Activated naive CD4-positive, alpha-beta T cell treated with anti-CD3 and anti-CD28 coated beads, Interleukin-2, amount 10 ng/mL, durations not matched to agents 7 days and 5 days (primary cell): ENCODE measurements around the gene SLC22A5.
"Not testable (repeated sequence)": the region's sequence is repeated elsewhere in the genome, so short reads cannot be mapped to it uniquely, and the experiment has no call there.

ENCODE experiments used
- CTCF ChIA-PET: fragments of 350-600 bp; sonication (Branson Sonifier 250); formaldehyde crosslinking; loops from one replicate; lab custom pipeline; 2021; ENCODE audit warnings: antibody characterized with exemption; lab: Charles Lee
- DNase-seq: peaks from one replicate; pipeline ENCODE4 v3.0.0-alpha.2; 2020
- H3K27ac Mint-ChIP-seq: one replicate; pipeline ENCODE4 v1.8.0; 2021; ENCODE audit warnings: mild to moderate bottlenecking, moderate library complexity, mixed read lengths
- H3K27me3 Mint-ChIP-seq: one replicate; pipeline ENCODE4 v1.8.0; 2021; ENCODE audit warnings: mild to moderate bottlenecking, mixed read lengths
- H3K36me3 Mint-ChIP-seq: one replicate; pipeline ENCODE4 v1.8.0; 2021; ENCODE audit warnings: mixed read lengths
- H3K4me1 Mint-ChIP-seq: one replicate; pipeline ENCODE4 v1.8.0; 2021; ENCODE audit warnings: mixed read lengths
- H3K4me3 Mint-ChIP-seq: one replicate; pipeline ENCODE4 v1.8.0; 2021; ENCODE audit warnings: mild to moderate bottlenecking, moderate library complexity, mixed read lengths
- H3K9me3 Mint-ChIP-seq: one replicate; pipeline ENCODE4 v1.8.0; 2021; ENCODE audit warnings: mixed read lengths

Gene SLC22A5

DNA sequence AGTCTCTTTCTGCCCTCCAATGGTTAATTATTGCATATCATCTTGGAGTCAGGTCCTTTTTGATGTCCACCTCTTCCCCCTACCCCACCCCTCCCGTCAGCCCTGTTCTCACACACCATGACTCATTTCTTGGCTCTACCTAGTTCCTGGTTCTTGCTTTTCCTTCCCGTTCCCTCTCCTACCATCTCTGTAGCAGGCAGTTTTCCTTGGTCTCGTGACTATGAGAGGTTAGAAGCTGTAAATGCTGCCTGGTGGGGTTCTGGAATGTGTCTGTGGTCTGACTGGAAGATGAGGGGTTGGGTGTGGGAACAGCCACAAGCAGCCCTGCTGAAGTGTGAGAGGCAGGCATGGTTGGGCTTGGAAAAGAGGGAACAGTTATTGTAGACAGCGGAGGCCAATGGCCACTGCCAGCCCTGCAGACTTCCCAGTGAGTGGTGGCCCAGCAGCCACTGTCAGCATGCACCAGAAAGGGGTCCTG lies 18.2 kb downstream of the SLC22A5 start:
- Mint-ChIP-seq H3K27me3 (no peaks in the 10 kb centered on the region), H3K27ac (no peak overlapping the region), H3K36me3 (peaks cover 11% of the 10 kb centered on the region), H3K9me3 (no peaks in the 10 kb centered on the region), H3K4me1 (peaks cover 64% of the 10 kb centered on the region), H3K4me3 (no peak overlapping the region)
- CTCF ChIA-PET, result interaction anchor here (0.6 to 17.6 kb wide), 13 partner anchors 8 to 442 kb away, joined by 3 to 458 read pairs (median 5); no protein-coding TSS in a partner anchor
- no peak for DNase-seq

GRCh38 chr5:132388244-132389050 lies 18.9 kb downstream of the SLC22A5 start:
- Mint-ChIP-seq H3K27ac (no peak overlapping the region), H3K4me3 (no peak overlapping the region)

GRCh38 chr5:132389051-132389331 lies 19.5 kb downstream of the SLC22A5 start:
- no peak overlapping the region for H3K4me3 Mint-ChIP-seq
- H3K4me1 Mint-ChIP-seq, result peaks cover 78% of the 10 kb centered on the region
- H3K27ac Mint-ChIP-seq, result no peak overlapping the region
- no peak for DNase-seq
- no peaks in the 10 kb centered on the region for H3K27me3 Mint-ChIP-seq
- H3K9me3 Mint-ChIP-seq, result no peaks in the 10 kb centered on the region
- CTCF ChIA-PET, result interaction anchor here (1.5 to 17.6 kb wide), 4 partner anchors 10 to 111 kb away, joined by 3 to 458 read pairs (median 7); no protein-coding TSS in a partner anchor
- peaks cover 21% of the 10 kb centered on the region for H3K36me3 Mint-ChIP-seq

More at GRCh38 chr5:132388244-132389050, 18.9 kb downstream of the SLC22A5 start:
- Mint-ChIP-seq H3K27me3 (no peaks in the 10 kb centered on the region), H3K4me1 (peaks cover 72% of the 10 kb centered on the region), H3K9me3 (no peaks in the 10 kb centered on the region), H3K36me3 (peaks cover 18% of the 10 kb centered on the region)
- CTCF ChIA-PET, result interaction anchor here (0.6 to 17.6 kb wide), 8 partner anchors 7 to 441 kb away, joined by 3 to 458 read pairs (median 4); no protein-coding TSS in a partner anchor
- no peak for DNase-seq

GRCh38 chr5:132389585-132390286 lies 20.2 kb downstream of the SLC22A5 start:
- Mint-ChIP-seq H3K27me3 (no peaks in the 10 kb centered on the region), H3K27ac (peak overlapping the region; percentile 50), H3K9me3 (no peaks in the 10 kb centered on the region), H3K4me3 (no peak overlapping the region), H3K36me3 (peaks cover 27% of the 10 kb centered on the region), H3K4me1 (peaks cover 85% of the 10 kb centered on the region)
- peak; percentile 35 for DNase-seq
- CTCF ChIA-PET, result interaction anchor here (0.7 to 17.6 kb wide), 5 partner anchors 22 to 431 kb away, joined by 3 to 458 read pairs (median 4); no protein-coding TSS in a partner anchor

DNA sequence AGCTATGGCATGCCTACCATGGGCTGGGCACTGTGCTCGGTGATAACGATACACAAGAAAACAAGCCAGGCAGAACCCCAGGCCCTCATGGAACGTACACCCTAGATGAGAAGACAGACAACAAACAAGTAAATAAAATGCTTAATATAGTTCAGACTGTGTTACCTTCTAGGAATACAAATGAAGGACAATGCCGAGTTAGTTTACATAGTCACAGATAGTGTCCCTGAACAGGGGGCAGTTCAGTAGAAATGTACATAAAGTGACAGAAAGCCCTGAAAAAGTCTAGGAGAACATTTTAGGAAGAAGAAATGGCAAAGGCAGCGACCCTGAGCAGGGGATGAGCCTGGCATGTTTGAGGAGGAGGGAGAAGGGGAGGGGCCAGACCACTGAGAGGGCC lies 21.7 kb downstream of the SLC22A5 start:
- Mint-ChIP-seq H3K4me1 (peaks cover 89% of the 10 kb centered on the region), H3K27ac (peak overlapping the region; percentile 42), H3K36me3 (peaks cover 41% of the 10 kb centered on the region), H3K9me3 (no peaks in the 10 kb centered on the region), H3K4me3 (no peak overlapping the region), H3K27me3 (no peaks in the 10 kb centered on the region)
- CTCF ChIA-PET, result interaction anchor here (0.6 to 17.6 kb wide), 2 partner anchors 88 to 109 kb away, joined by 3 to 458 read pairs; no protein-coding TSS in a partner anchor
- DNase-seq, result no peak

DNA sequence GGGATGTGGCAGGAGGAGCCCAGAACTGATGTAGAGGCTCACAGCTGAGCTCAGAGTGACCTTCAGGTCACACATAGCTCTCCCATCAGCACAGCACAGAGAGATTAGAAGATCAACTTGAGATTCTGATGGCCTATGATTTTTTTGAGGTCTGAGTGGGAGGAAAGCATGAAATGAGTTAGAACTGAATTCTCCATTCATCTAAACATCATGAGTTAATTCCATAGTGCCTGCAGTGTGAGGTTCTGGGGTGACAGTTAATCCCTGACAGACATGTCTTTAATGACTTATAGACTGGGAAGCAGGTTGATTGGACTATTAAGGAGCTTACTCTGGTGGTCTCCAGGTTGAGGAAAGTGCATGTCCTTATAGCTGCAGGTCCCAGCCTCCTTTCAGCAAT lies 22.4 kb downstream of the SLC22A5 start:
- Mint-ChIP-seq H3K36me3 (peaks cover 43% of the 10 kb centered on the region), H3K4me1 (peaks cover 89% of the 10 kb centered on the region), H3K9me3 (no peaks in the 10 kb centered on the region), H3K27me3 (no peaks in the 10 kb centered on the region), H3K27ac (no peak overlapping the region), H3K4me3 (no peak overlapping the region)
- CTCF ChIA-PET, result interaction anchor here (1.0 to 17.6 kb wide), 3 partner anchors 35 to 428 kb away, joined by 3 to 458 read pairs (median 3); no protein-coding TSS in a partner anchor
- DNase-seq, result no peak

GRCh38 chr5:132392411-132392810 lies 22.9 kb downstream of the SLC22A5 start:
- Mint-ChIP-seq H3K27me3 (no peaks in the 10 kb centered on the region), H3K27ac (peak overlapping the region; percentile 49), H3K4me1 (peaks cover 89% of the 10 kb centered on the region), H3K36me3 (peaks cover 43% of the 10 kb centered on the region), H3K4me3 (no peak overlapping the region), H3K9me3 (no peaks in the 10 kb centered on the region)
- no peak for DNase-seq
- CTCF ChIA-PET, result interaction anchor here (1.0 to 17.6 kb wide), 3 partner anchors 34 to 428 kb away, joined by 3 to 458 read pairs (median 3); no protein-coding TSS in a partner anchor

DNA sequence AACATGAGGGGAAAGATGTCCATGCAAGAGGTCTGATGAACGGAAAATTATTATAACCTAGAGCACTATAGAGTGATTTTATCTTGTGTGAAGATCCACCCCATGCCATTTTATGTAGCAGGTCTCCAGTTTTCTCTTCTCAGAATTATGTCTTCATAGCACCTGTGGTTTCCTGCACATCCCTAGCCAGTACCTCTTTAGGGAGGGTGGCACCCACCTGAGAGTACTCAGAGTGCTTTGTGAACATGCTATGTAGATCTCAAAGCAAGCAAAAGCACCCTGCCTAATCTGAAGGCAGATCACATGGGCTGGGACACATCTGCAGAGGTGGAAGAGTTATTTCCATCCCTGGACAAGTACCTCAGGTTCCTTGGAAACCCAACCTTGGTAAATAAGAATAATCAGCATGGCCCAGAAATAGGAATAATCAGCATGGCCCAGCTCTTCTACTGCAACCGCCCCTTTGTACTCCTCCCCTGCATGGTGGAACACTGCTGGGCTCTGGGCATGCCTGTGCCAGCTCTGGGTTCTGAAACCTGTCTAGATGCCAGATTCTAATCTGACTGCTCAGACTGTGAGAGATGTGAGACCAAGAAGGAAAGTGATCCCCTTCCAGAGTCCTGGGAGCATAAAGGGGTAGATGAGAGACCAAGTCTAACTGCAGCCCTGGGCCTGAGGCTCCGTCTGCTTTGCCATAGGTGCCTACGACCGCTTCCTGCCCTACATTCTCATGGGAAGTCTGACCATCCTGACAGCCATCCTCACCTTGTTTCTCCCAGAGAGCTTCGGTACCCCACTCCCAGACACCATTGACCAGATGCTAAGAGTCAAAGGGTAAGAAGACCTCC lies 23.7 kb downstream of the SLC22A5 start:
- DNase-seq, result no peak
- Mint-ChIP-seq H3K4me1 (peaks cover 91% of the 10 kb centered on the region), H3K9me3 (no peaks in the 10 kb centered on the region), H3K4me3 (no peak overlapping the region), H3K36me3 (peaks cover 43% of the 10 kb centered on the region), H3K27me3 (no peaks in the 10 kb centered on the region), H3K27ac (peak overlapping the region; percentile 71)
- CTCF ChIA-PET, result interaction anchor here (0.7 to 17.6 kb wide), 3 partner anchors 13 to 427 kb away, joined by 3 to 458 read pairs (median 3); no protein-coding TSS in a partner anchor

- Mint-ChIP-seq H3K4me1 (peaks cover 93% of the 10 kb centered on the region), H3K9me3 (no peaks in the 10 kb centered on the region), H3K27ac (no peak overlapping the region), H3K36me3 (peaks cover 44% of the 10 kb centered on the region), H3K4me3 (no peak overlapping the region), H3K27me3 (no peaks in the 10 kb centered on the region)
- CTCF ChIA-PET, result interaction anchor here (1.3 to 17.6 kb wide), 3 partner anchors 8 to 106 kb away, joined by 3 to 458 read pairs (median 9); no protein-coding TSS in a partner anchor
- no peak for DNase-seq
Observed at GRCh38 chr5:132394667-132395259, 25.3 kb downstream of the SLC22A5 start.

DNA sequence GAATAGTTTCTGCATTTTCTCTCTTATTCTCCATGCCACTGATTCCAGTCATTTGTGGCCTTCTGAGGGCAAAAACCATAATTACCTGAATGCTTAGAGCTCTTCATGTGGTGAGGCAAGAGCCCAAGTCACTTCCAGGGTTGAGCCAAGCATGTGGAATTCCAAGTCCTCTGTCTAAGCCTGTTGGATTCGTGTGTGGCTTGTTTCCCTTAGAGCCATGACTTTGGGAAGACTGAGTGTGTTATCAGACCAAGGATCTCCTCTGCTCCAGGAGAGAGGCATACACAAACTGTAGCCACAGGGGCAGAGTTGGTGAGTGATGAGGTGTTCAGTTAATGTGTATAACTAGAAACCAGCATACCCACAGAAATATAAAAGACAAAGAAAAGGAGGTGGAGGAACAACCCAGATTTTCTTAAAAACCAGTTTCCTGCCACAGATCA lies 27.1 kb downstream of the SLC22A5 start:
- H3K36me3 Mint-ChIP-seq, result peaks cover 56% of the 10 kb centered on the region
- no peaks in the 10 kb centered on the region for H3K27me3 Mint-ChIP-seq
- no peaks in the 10 kb centered on the region for H3K9me3 Mint-ChIP-seq
- peak overlapping the region; percentile 34 for H3K4me3 Mint-ChIP-seq
- CTCF ChIA-PET, result interaction anchor here (1.0 to 17.6 kb wide), 2 partner anchors 10 to 104 kb away, joined by 4 to 458 read pairs; no protein-coding TSS in a partner anchor
- peak; percentile 39 for DNase-seq
- peaks cover 94% of the 10 kb centered on the region for H3K4me1 Mint-ChIP-seq
- H3K27ac Mint-ChIP-seq, result peak overlapping the region; percentile 88

DNA sequence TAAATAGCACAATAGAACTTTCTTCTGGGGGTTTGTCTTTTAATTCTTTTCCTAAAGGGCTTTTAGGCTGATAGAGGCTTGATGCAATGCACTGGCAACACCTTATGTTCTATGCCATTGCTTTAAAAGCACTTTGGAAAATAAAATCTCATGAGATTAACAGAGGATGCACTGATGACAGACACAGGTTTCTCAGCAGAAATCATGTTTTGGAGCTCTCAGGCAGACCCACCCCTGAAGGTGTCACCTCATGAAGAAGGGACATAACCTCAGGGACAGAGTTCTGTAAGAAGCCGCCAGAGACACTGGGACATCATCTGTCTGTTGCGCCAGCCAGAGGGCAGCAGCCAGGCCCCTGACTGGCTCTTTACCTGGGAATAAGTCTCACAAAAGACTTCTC lies 27.7 kb downstream of the SLC22A5 start:
- peak overlapping the region; percentile 88 for H3K27ac Mint-ChIP-seq
- no peak overlapping the region for H3K4me3 Mint-ChIP-seq
- H3K4me1 Mint-ChIP-seq, result peaks cover 89% of the 10 kb centered on the region
- H3K9me3 Mint-ChIP-seq, result no peaks in the 10 kb centered on the region
- CTCF ChIA-PET, result interaction anchor here (1.0 to 17.6 kb wide), 3 partner anchors 10 to 103 kb away, joined by 3 to 458 read pairs (median 10); no protein-coding TSS in a partner anchor
- no peaks in the 10 kb centered on the region for H3K27me3 Mint-ChIP-seq
- H3K36me3 Mint-ChIP-seq, result peaks cover 59% of the 10 kb centered on the region
- DNase-seq, result peak; percentile 32

DNA sequence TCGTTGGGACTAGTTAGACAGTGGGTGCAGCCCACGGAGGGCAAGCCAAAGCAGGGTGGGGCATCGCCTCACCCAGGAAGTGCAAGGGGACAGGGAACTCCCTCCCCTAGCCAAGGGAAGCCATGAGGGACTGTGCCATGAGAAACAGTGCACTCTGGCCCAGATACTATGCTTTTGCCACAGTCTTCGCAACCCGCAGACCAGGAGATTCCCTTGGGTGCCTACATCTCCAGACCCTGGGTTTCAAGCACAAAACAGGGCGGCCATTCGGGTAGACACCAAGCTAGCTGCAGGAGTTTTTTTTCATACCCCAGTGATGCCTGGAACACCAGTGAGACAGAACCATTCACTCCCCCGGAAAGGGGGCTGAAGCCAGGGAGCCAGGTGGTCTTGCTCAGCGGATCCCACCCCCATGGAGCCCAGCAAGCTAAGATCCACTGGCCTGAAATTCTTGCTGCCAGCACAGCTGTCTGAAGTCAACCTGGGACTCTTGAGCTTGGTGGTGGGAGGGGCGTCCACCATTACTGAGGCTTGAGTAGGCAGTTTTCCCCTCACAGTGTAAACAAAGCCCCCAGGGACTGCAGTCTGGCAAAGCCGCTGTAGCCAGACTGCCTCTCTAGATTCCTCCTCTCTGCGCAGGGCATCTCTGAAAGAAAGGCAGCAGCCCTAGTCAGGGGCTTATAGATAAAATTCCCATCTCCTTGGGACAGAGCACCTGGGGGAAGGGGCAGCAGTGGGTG lies 28.6 kb downstream of the SLC22A5 start:
- H3K36me3 Mint-ChIP-seq, result peaks cover 58% of the 10 kb centered on the region
- not testable (repeated sequence) for H3K4me3 Mint-ChIP-seq, H3K9me3 Mint-ChIP-seq, H3K27me3 Mint-ChIP-seq, DNase-seq
- CTCF ChIA-PET, result interaction anchor here (1.0 to 17.6 kb wide), 4 partner anchors 11 to 103 kb away, joined by 3 to 458 read pairs (median 6); no protein-coding TSS in a partner anchor
- H3K27ac Mint-ChIP-seq, result peak overlapping the region; percentile 88
- H3K4me1 Mint-ChIP-seq, result peaks cover 80% of the 10 kb centered on the region
